Measurements from ENCODE around the gene RGS7.
"Not testable (repeated sequence)": the region's sequence is repeated elsewhere in the genome, so short reads cannot be mapped to it uniquely, and the experiment has no call there.

Gene RGS7

GRCh38 chr1:240776237-240776636 lies 580.8 kb downstream of the RGS7 start:
- no peak for DNase-seq (ENCODE audit: low read depth)
- H3K4me3 ChIP-seq (ENCODE audit: low read depth, low read length), result no peak overlapping the region
- TF ChIP-seq CTCF (IDR thresholded peaks at IDR 0.05; ENCODE audit: insufficient read depth, low read depth, low read length, missing control alignments), result no peak

GRCh38 chr1:240772131-240772530 lies 584.9 kb downstream of the RGS7 start:
- no peak for DNase-seq (ENCODE audit: low read depth)
- no peak overlapping the region for H3K4me3 ChIP-seq (ENCODE audit: low read depth, low read length)
- no peak for TF ChIP-seq CTCF (IDR thresholded peaks at IDR 0.05; ENCODE audit: insufficient read depth, low read depth, low read length, missing control alignments)

GRCh38 chr1:240771450-240771849 lies 585.6 kb downstream of the RGS7 start:
- no peak for TF ChIP-seq CTCF (IDR thresholded peaks at IDR 0.05; ENCODE audit: insufficient read depth, low read depth, low read length, missing control alignments)
- H3K4me3 ChIP-seq (ENCODE audit: low read depth, low read length), result no peak overlapping the region
- DNase-seq (ENCODE audit: low read depth), result no peak

- TF ChIP-seq CTCF (IDR thresholded peaks at IDR 0.05; ENCODE audit: insufficient read depth, low read depth, low read length, missing control alignments), result no peak
- no peak for DNase-seq (ENCODE audit: low read depth)
- H3K4me3 ChIP-seq (ENCODE audit: low read depth, low read length), result no peak overlapping the region
These were observed 588.0 kb downstream of the RGS7 start for GRCh38 chr1:240768979-240769378.

- DNase-seq (ENCODE audit: low read depth), result no peak
- H3K4me3 ChIP-seq (ENCODE audit: low read depth, low read length), result no peak overlapping the region
- no peak for TF ChIP-seq CTCF (IDR thresholded peaks at IDR 0.05; ENCODE audit: insufficient read depth, low read depth, low read length, missing control alignments)
These were observed 590.2 kb downstream of the RGS7 start for GRCh38 chr1:240766831-240767230.

- TF ChIP-seq CTCF (IDR thresholded peaks at IDR 0.05; ENCODE audit: insufficient read depth, low read depth, low read length, missing control alignments), result no peak
- no peak for DNase-seq (ENCODE audit: low read depth)
- no peak overlapping the region for H3K4me3 ChIP-seq (ENCODE audit: low read depth, low read length)
These were observed 591.2 kb downstream of the RGS7 start for GRCh38 chr1:240765732-240766363.

GRCh38 chr1:240763771-240764170 lies 593.2 kb downstream of the RGS7 start:
- TF ChIP-seq CTCF (IDR thresholded peaks at IDR 0.05; ENCODE audit: insufficient read depth, low read depth, low read length, missing control alignments), result no peak
- DNase-seq (ENCODE audit: low read depth), result no peak
- no peak overlapping the region for H3K4me3 ChIP-seq (ENCODE audit: low read depth, low read length)

GRCh38 chr1:240763095-240763494 lies 593.9 kb downstream of the RGS7 start:
- DNase-seq (ENCODE audit: low read depth); H3K4me3 ChIP-seq (ENCODE audit: low read depth, low read length): not testable (repeated sequence)

GRCh38 chr1:240762471-240762987 lies 594.5 kb downstream of the RGS7 start:
- not testable (repeated sequence) for H3K4me3 ChIP-seq (ENCODE audit: low read depth, low read length); DNase-seq (ENCODE audit: low read depth)

GRCh38 chr1:240758777-240759176 lies 598.2 kb downstream of the RGS7 start:
- DNase-seq (ENCODE audit: low read depth); H3K4me3 ChIP-seq (ENCODE audit: low read depth, low read length): not testable (repeated sequence)
